PFSK-1 (cell line): Measurements from ENCODE around the gene CKAP5.

Source experiments
- FOXP2 ChIP-seq: optimal IDR thresholded peaks from 2 replicates; pipeline ENCODE3; 2011; ENCODE audit warnings: borderline replicate concordance, control low read depth, inconsistent platforms; ENCODE audit not compliant: insufficient read depth; ENCODE audit errors: extremely low read length, extremely low read depth
- POLR2AphosphoS5 ChIP-seq: IDR thresholded peaks from 2 replicates; pipeline ENCODE4 v1.6.1; 2012; ENCODE audit warnings: low read depth, mild to moderate bottlenecking, control low read depth, low read length, moderate library complexity
- REST ChIP-seq, 2 experiments: IDR thresholded peaks; 2 replicates each; pipeline versions ENCODE4 v1.6.1 to v1.8.0; 2011 to 2012; ENCODE audit warnings: low read depth in 2 of 2, low read length in 2 of 2, control low read depth in 1 of 2, inconsistent platforms in 1 of 2, mild to moderate bottlenecking in 1 of 2, moderate library complexity in 1 of 2; ENCODE audit not compliant: insufficient read depth in 1 of 2
- SIN3A ChIP-seq: IDR thresholded peaks from 2 replicates; pipeline ENCODE4 v1.6.1; 2012; ENCODE audit warnings: mild to moderate bottlenecking, low read length, moderate library complexity, borderline replicate concordance; ENCODE audit not compliant: insufficient read depth
- TAF1 ChIP-seq: IDR thresholded peaks from 2 replicates; pipeline ENCODE4 v1.6.1; 2012; ENCODE audit warnings: low read length, control low read depth, borderline replicate concordance; ENCODE audit not compliant: insufficient read depth

Gene CKAP5

DNA sequence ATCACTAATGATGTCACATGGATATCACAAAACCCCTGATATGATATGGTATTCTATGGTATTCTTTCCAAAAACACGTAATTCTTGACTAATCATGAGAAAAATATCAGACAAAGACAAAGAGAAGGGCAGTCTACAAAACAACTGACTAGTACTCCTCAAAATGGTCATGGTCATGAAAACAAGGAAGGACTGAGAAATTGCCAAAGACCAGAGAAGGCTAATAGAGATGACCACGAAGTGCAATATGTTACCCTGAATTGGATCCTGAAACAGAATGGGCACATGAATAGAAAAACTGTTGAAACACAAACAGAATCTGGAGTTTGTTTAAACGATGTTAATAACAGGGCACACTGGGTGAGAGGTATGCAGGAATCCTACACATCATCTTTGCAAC is 10.2 kb downstream of the CKAP5 start:
- TF ChIP-seq SIN3A (no peak), POLR2AphosphoS5 (no peak), REST (IDR thresholded peaks at IDR 0.05; ENCODE audit: insufficient read depth in 1 of 2, low read depth in 2 of 2, low read length in 2 of 2) (no peak), FOXP2 (no peak), TAF1 (no peak)

DNA sequence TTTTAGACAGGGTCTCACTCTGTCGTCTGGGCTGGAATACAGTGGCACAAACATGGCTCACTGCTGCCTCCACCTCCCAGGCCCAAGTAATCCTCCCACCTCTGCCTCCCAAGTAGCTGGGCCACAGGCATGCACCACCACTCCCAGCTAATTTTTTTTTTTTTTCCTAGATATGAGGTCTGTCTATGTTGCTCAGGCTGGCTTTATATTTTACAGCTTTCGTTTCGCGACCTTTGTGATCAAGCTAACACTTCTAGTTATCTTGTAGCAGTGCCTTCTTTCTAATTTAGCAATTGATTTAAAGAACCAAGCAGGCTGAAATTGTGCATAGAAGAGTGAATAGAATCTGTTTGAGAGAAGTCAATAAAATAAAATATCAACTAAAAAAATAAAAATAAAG is 11.3 kb downstream of the CKAP5 start:
- TF ChIP-seq SIN3A = no peak
- no peak for TF ChIP-seq REST (IDR thresholded peaks at IDR 0.05; ENCODE audit: insufficient read depth in 1 of 2, low read depth in 2 of 2, low read length in 2 of 2)

DNA sequence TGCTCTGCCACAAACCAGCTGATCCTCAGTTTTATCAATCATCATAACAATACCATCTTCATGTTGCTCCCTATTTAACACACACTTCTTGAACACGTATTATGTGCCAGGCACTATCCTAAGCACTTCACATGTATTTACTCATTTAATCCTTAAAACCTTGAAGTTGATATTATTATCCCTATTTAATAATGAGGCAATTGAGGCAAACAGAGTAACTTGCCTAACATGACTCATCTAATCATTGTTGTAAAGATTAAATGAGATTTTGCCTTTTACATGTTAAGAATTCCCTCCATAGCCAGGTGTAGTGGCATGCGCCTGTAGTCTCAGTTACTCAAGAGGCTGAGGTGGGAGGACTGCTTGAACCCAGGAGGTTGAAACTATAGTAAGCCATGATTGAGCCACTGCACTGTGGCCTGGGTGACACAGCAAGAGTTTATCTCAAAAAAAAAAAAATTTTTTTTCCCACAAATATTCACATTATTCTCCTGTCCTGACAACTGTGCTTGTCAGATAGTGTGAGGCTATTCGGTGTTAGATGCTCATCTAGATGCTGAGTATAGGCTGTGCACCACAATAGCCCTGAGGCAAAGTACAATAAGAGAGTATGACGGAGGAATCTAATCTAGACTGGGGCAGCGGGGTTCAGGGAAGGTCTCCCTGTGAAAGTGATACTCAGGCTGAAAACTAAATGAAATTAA is 13.4 kb downstream of the CKAP5 start:
- TF ChIP-seq SIN3A (no peak), POLR2AphosphoS5 (no peak)

- TF ChIP-seq SIN3A (no peak), FOXP2 (no peak), POLR2AphosphoS5 (no peak), REST (IDR thresholded peaks at IDR 0.05; ENCODE audit: insufficient read depth in 1 of 2, low read depth in 2 of 2, low read length in 2 of 2) (no peak), TAF1 (no peak)
These were observed 18.1 kb downstream of the CKAP5 start for GRCh38 chr11:46827995-46828394.

GRCh38 chr11:46826310-46827044 is 19.6 kb downstream of the CKAP5 start:
- no peak for TF ChIP-seq FOXP2
- no peak for TF ChIP-seq TAF1
- no peak for TF ChIP-seq REST (IDR thresholded peaks at IDR 0.05; ENCODE audit: insufficient read depth in 1 of 2, low read depth in 2 of 2, low read length in 2 of 2)
- no peak for TF ChIP-seq SIN3A
- TF ChIP-seq POLR2AphosphoS5 = no peak
